ENCODE data around the gene UBTF. TPM values are rescaled to one million over a fixed set of nuclear protein-coding genes. Genes with fewer than 3 reads are reported as not detected.

The UBTF gene
- total and polyA plus RNA-seq, 2 donors (not counting 1 experiment from before 2014, with no cell fraction given): 43.1 to 179 TPM

- H3K9me3 ChIP-seq (ENCODE audit: control extremely low read depth in 1 of 3, control insufficient read depth in 2 of 3, insufficient read depth in 1 of 3, low read length in 2 of 3): no peaks in the 10 kb centered on the region
- H4K20me1 ChIP-seq (ENCODE audit: control insufficient read depth, insufficient read depth, low read length, poor library complexity, severe bottlenecking): peaks cover 44% of the 10 kb centered on the region
- Mint-ChIP-seq H3K27me3 (no peaks in the 10 kb centered on the region), H3K27ac (no peak overlapping the region), H3K9me3 (ENCODE audit: insufficient read depth) (no peaks in the 10 kb centered on the region), H3K4me1 (peaks cover 35% of the 10 kb centered on the region), H3K4me3 (no peak overlapping the region)
- WGBS (ENCODE audit: insufficient coverage): 94% methylated on average over 12 of the region's 17 CpGs
- H3K27me3 ChIP-seq (replicated peaks in 1 of 4; ENCODE audit: control extremely low read depth in 1 of 4, control insufficient read depth in 3 of 4, insufficient read depth in 4 of 4, low read length in 3 of 4): no peaks in the 10 kb centered on the region
- no peak overlapping the region for H3K27ac ChIP-seq (ENCODE audit: low read length in 2 of 2)
- POLR2A ChIA-PET: interaction anchor here (0.6 kb wide), 1 partner anchor 846 kb away, joined by 4 read pairs; no protein-coding TSS in a partner anchor
- intact Hi-C loops (cut with micrococcal nuclease): no loop called here
- DNase-seq (no peak), ATAC-seq (ENCODE audit: low read depth) (no peak)
- H3K79me2 ChIP-seq (ENCODE audit: control insufficient read depth, insufficient read depth, low read length): peaks cover 32% of the 10 kb centered on the region
- peaks cover 23 to 36% of the 10 kb centered on the region in 2 donors for H3K4me1 ChIP-seq (ENCODE audit: control insufficient read depth in 2 of 2, insufficient read depth in 2 of 2, low read length in 2 of 2)
- CTCF ChIA-PET: interaction anchor here (0.6 to 3.5 kb wide), 4 partner anchors 9 to 141 kb away, joined by 3 to 15 read pairs (median 8); no protein-coding TSS in a partner anchor
- no peak overlapping the region for H3K4me2 ChIP-seq (replicated peaks; ENCODE audit: low read depth, low read length, poor library complexity, severe bottlenecking)
- H3K9ac ChIP-seq (ENCODE audit: low read length): no peak overlapping the region
- H2AFZ ChIP-seq (ENCODE audit: insufficient read depth, low read depth, low read length, poor library complexity, severe bottlenecking): no peak overlapping the region
- TF ChIP-seq CTCF (IDR thresholded peaks at IDR 0.05) (no peak), EZH2 (IDR thresholded peaks at IDR 0.05; ENCODE audit: borderline replicate concordance, insufficient read depth, low read depth, low read length, poor library complexity, severe bottlenecking) (no peak)
- H3K4me3 ChIP-seq (ENCODE audit: control extremely low read depth in 1 of 5, extremely low read depth in 1 of 5, insufficient read depth in 1 of 5, low read depth in 2 of 5, low read length in 4 of 5): no peak overlapping the region
- peaks cover 0 to 55% of the 10 kb centered on the region in 2 experiments for H3K36me3 ChIP-seq (replicated peaks in 1 of 2; ENCODE audit: control extremely low read depth in 1 of 2, control insufficient read depth in 1 of 2, extremely low read depth in 1 of 2, insufficient read depth in 2 of 2, low read length in 1 of 2)
Measured at GRCh38 chr17:44207319-44207718, 12.2 kb downstream of the UBTF start.

GRCh38 chr17:44206825-44207155, 12.7 kb downstream of the UBTF start:
- Mint-ChIP-seq H3K27me3 (no peaks in the 10 kb centered on the region), H3K9me3 (ENCODE audit: insufficient read depth) (no peaks in the 10 kb centered on the region), H3K4me3 (no peak overlapping the region), H3K27ac (no peak overlapping the region), H3K4me1 (peaks cover 35% of the 10 kb centered on the region)
- Histone ChIP-seq H3K4me2 (replicated peaks; ENCODE audit: low read depth, low read length, poor library complexity, severe bottlenecking) (no peak overlapping the region), H3K36me3 (replicated peaks in 1 of 2; ENCODE audit: control extremely low read depth in 1 of 2, control insufficient read depth in 1 of 2, extremely low read depth in 1 of 2, insufficient read depth in 2 of 2, low read length in 1 of 2) (peaks cover 0 to 51% of the 10 kb centered on the region in 2 experiments), H3K27me3 (replicated peaks in 1 of 4; ENCODE audit: control extremely low read depth in 1 of 4, control insufficient read depth in 3 of 4, insufficient read depth in 4 of 4, low read length in 3 of 4) (no peaks in the 10 kb centered on the region), H4K20me1 (ENCODE audit: control insufficient read depth, insufficient read depth, low read length, poor library complexity, severe bottlenecking) (peaks cover 39% of the 10 kb centered on the region), H3K4me1 (ENCODE audit: control insufficient read depth in 2 of 2, insufficient read depth in 2 of 2, low read length in 2 of 2) (peaks cover 23 to 36% of the 10 kb centered on the region in 2 donors), H3K27ac (ENCODE audit: low read length in 2 of 2) (no peak overlapping the region), H2AFZ (ENCODE audit: insufficient read depth, low read depth, low read length, poor library complexity, severe bottlenecking) (no peak overlapping the region), H3K4me3 (ENCODE audit: control extremely low read depth in 1 of 5, extremely low read depth in 1 of 5, insufficient read depth in 1 of 5, low read depth in 2 of 5, low read length in 4 of 5) (no peak overlapping the region), H3K79me2 (ENCODE audit: control insufficient read depth, insufficient read depth, low read length) (peaks cover 27% of the 10 kb centered on the region), H3K9me3 (ENCODE audit: control extremely low read depth in 1 of 3, control insufficient read depth in 2 of 3, insufficient read depth in 1 of 3, low read length in 2 of 3) (no peaks in the 10 kb centered on the region), H3K9ac (ENCODE audit: low read length) (no peak overlapping the region)
- ATAC-seq (ENCODE audit: low read depth) (no peak), DNase-seq (no peak)
- no peak for TF ChIP-seq CTCF (IDR thresholded peaks at IDR 0.05)
- TF ChIP-seq EZH2 (IDR thresholded peaks at IDR 0.05; ENCODE audit: borderline replicate concordance, insufficient read depth, low read depth, low read length, poor library complexity, severe bottlenecking): no peak
- WGBS (ENCODE audit: insufficient coverage): 100% methylated on average over 3 of the region's 6 CpGs
- ChIA-PET CTCF (interaction anchor here (0.9 to 3.5 kb wide), 6 partner anchors 9 to 144 kb away, joined by 3 to 15 read pairs (median 4); partner anchors contain the start of genes GRN and SLC25A39), POLR2A (no interaction called here)
- intact Hi-C loops (cut with micrococcal nuclease): no loop called here

All from B cell (primary cell).